CD14-positive monocyte (primary cell): Measurements from ENCODE around the gene CDK5R2. TPM values are rescaled to one million over a fixed set of nuclear protein-coding genes. Genes with fewer than 3 reads are reported as not detected.

Experiments
- DNase-seq, 3 donors: peaks; one replicate each; pipeline ENCODE4 v3.0.0-alpha.2; 2011 to 2022
- H2AFZ ChIP-seq: 2 replicates; pipeline ENCODE4 v1.6.0; 2012; ENCODE audit warnings: mild to moderate bottlenecking, low read depth, low read length, inconsistent platforms; ENCODE audit not compliant: insufficient read depth, poor library complexity, severe bottlenecking
- H3K27ac ChIP-seq, 2 donors: 1 replicate in 1 of 2; 2 replicates in 1 of 2; pipeline ENCODE4 v1.5.1; 2012 to 2013; ENCODE audit warnings: low read length in 2 of 2, control low read depth in 1 of 2, inconsistent platforms in 1 of 2, low read depth in 1 of 2, mild to moderate bottlenecking in 1 of 2
- H3K27me3 ChIP-seq, 2 donors: one replicate each; pipeline versions ENCODE4 v1.6.0 to v1.6.1; 2011 to 2013; ENCODE audit warnings: low read length in 2 of 2; ENCODE audit not compliant: control insufficient read depth in 2 of 2, insufficient read depth in 2 of 2
- H3K36me3 ChIP-seq, 2 donors: replicated peaks in 1 of 2; 1 replicate in 1 of 2; 2 replicates in 1 of 2; pipeline versions ENCODE4 v1.5.1 to v1.6.1; 2012 to 2013; ENCODE audit warnings: low read length in 2 of 2, control low read depth in 1 of 2, inconsistent platforms in 1 of 2, mild to moderate bottlenecking in 1 of 2; ENCODE audit not compliant: insufficient read depth in 2 of 2, control insufficient read depth in 1 of 2
- H3K4me1 ChIP-seq, 2 donors: 1 replicate in 1 of 2; 2 replicates in 1 of 2; pipeline versions ENCODE4 v1.5.1 to v1.6.1; 2012 to 2013; ENCODE audit warnings: low read length in 2 of 2, control low read depth in 1 of 2, inconsistent platforms in 1 of 2, mild to moderate bottlenecking in 1 of 2, moderate library complexity in 1 of 2; ENCODE audit not compliant: insufficient read depth in 2 of 2, control insufficient read depth in 1 of 2
- H3K4me2 ChIP-seq: replicated peaks from 2 replicates; pipeline ENCODE3; 2012; ENCODE audit warnings: low read length, moderate library complexity, mild to moderate bottlenecking; ENCODE audit not compliant: poor library complexity, severe bottlenecking; ENCODE audit errors: extremely low read depth
- H3K4me3 ChIP-seq, 3 experiments: fragments of 200-600 bp in 1 of 3; sonication (generic) in 1 of 3; replicated peaks in 1 of 3; 1 replicate in 2 of 3; 2 replicates in 1 of 3; pipeline ENCODE4 v1.5.1; 2011 to 2013; ENCODE audit warnings: low read length in 3 of 3, mild to moderate bottlenecking in 3 of 3, control low read depth in 2 of 3, low read depth in 2 of 3, inconsistent platforms in 1 of 3, moderate library complexity in 1 of 3
- H3K79me2 ChIP-seq: 2 replicates; pipeline ENCODE4 v1.6.0; 2012; ENCODE audit warnings: mild to moderate bottlenecking, control low read depth, inconsistent platforms, low read length, moderate library complexity; ENCODE audit not compliant: insufficient read depth
- H3K9ac ChIP-seq: 2 replicates; pipeline ENCODE4 v1.6.0; 2017; ENCODE audit warnings: low read length, mild to moderate bottlenecking; ENCODE audit not compliant: insufficient read depth, poor library complexity, severe bottlenecking
- H3K9me3 ChIP-seq, 2 donors: replicated peaks in 1 of 2; 1 replicate in 1 of 2; 2 replicates in 1 of 2; pipeline versions ENCODE4 v1.5.1 to v1.6.1; 2012 to 2013; ENCODE audit warnings: low read length in 2 of 2, control low read depth in 1 of 2; ENCODE audit not compliant: control insufficient read depth in 1 of 2, insufficient read depth in 1 of 2
- H4K20me1 ChIP-seq: 2 replicates; pipeline ENCODE4 v1.6.0; 2012; ENCODE audit warnings: mild to moderate bottlenecking, low read length, control low read depth, moderate library complexity; ENCODE audit not compliant: insufficient read depth
- H3K27ac Mint-ChIP-seq, 7 donors: one replicate each; pipeline ENCODE4 v1.8.0; 2020; ENCODE audit warnings: mild to moderate bottlenecking in 7 of 7, mixed read lengths in 7 of 7, moderate library complexity in 6 of 7, inconsistent platforms in 2 of 7
- H3K27me3 Mint-ChIP-seq, 3 donors: one replicate each; pipeline ENCODE4 v1.8.0; 2021 to 2022; ENCODE audit warnings: low read depth in 3 of 3, mild to moderate bottlenecking in 3 of 3, mixed read lengths in 3 of 3, moderate library complexity in 3 of 3, inconsistent platforms in 1 of 3
- H3K36me3 Mint-ChIP-seq, 2 donors: one replicate each; pipeline ENCODE4 v1.8.0; 2020; ENCODE audit warnings: mixed read lengths in 2 of 2, inconsistent platforms in 1 of 2, mild to moderate bottlenecking in 1 of 2
- H3K4me1 Mint-ChIP-seq: one replicate; pipeline ENCODE4 v1.8.0; 2020; ENCODE audit warnings: mild to moderate bottlenecking, mixed read lengths
- H3K4me3 Mint-ChIP-seq, 2 donors: one replicate each; pipeline ENCODE4 v1.8.0; 2020; ENCODE audit warnings: mild to moderate bottlenecking in 2 of 2, mixed read lengths in 2 of 2, moderate library complexity in 1 of 2
- H3K9me3 Mint-ChIP-seq, 7 donors: one replicate each; pipeline ENCODE4 v1.8.0; 2020 to 2022; ENCODE audit warnings: mixed read lengths in 7 of 7, mild to moderate bottlenecking in 6 of 7, moderate library complexity in 6 of 7, inconsistent platforms in 2 of 7
- WGBS: methylation state at CpG from one replicate; pipeline ENCODE4 v1.1.5; 2013; ENCODE audit warnings: missing lambda C conversion rate; ENCODE audit not compliant: insufficient coverage; 5-methylcytosine and 5-hydroxymethylcytosine counted together
- intact Hi-C, 2 donors: fragments of 100-400 bp; cut with micrococcal nuclease; formaldehyde crosslinking; loops; one replicate each; pipeline versions ENCODE4 v1.15.0 to v1.15.1; 2023
- polyA plus RNA-seq, 3 donors: library from polyadenylated mRNA; depleted of rRNA in 1 of 3; unstranded in 2 of 3; stranded (reverse) in 1 of 3; fragments of 300-500 nt in 2 of 3; fragments of >200 nt in 1 of 3; fragmentation: Illumina TruSeq in 2 of 3; gene quantifications; 1 replicate in 2 of 3; 2 replicates in 1 of 3; pipeline ENCODE4 v1.2.3, GENCODE V29; 2012 to 2021
- TF ChIP-seq, protein P1 (sequence below): fragments of 200-600 bp; IDR thresholded peaks from one replicate; pipeline ENCODE4 v1.8.0; 2022; ENCODE audit warnings: antibody characterized with exemption, mild to moderate bottlenecking

CDK5R2 gene
- polyA plus RNA-seq, 3 donors: not detected

DNA sequence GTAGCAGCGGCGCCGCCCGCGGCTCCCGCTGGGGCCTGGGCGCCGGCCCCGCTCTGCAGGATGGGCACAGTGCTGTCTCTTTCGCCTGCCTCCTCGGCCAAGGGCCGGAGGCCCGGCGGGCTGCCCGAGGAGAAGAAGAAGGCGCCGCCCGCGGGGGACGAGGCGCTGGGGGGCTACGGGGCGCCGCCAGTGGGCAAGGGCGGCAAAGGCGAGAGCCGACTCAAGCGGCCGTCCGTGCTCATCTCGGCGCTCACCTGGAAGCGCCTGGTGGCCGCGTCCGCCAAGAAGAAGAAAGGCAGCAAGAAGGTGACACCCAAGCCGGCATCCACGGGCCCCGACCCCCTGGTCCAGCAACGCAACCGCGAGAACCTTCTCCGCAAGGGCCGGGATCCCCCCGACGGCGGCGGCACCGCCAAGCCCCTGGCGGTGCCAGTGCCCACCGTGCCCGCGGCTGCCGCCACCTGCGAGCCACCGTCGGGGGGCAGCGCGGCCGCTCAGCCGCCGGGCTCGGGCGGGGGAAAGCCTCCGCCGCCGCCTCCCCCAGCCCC, 369 bp downstream of the CDK5R2 start:
- Histone ChIP-seq H4K20me1 (no peaks in the 10 kb centered on the region), H3K27me3 (peaks cover 73 to 97% of the 10 kb centered on the region in 2 donors), H3K9me3 (peaks cover 2 to 46% of the 10 kb centered on the region in 2 donors), H3K4me2 (peak overlapping the region; percentile 60), H3K4me1 (peaks cover 0 to 10% of the 10 kb centered on the region in 2 donors), H2AFZ (no peak overlapping the region), H3K9ac (no peak overlapping the region), H3K27ac (no peak overlapping the region), H3K4me3 (no peak overlapping the region), H3K79me2 (no peaks in the 10 kb centered on the region), H3K36me3 (no peaks in the 10 kb centered on the region)
- 3% methylated on average over 67 of the region's 67 CpGs for WGBS
- Mint-ChIP-seq H3K9me3 (peaks cover 2 to 36% (median 22%) of the 10 kb centered on the region in 7 donors), H3K4me1 (peaks cover 11% of the 10 kb centered on the region), H3K4me3 (no peak overlapping the region), H3K27me3 (peaks cover 86 to 94% (median 86%) of the 10 kb centered on the region in 3 donors), H3K27ac (no peak overlapping the region), H3K36me3 (peaks cover 0 to 4% of the 10 kb centered on the region in 2 donors)
- no peak for DNase-seq
- intact Hi-C loops: no loop called here
- TF ChIP-seq, protein P1, sequence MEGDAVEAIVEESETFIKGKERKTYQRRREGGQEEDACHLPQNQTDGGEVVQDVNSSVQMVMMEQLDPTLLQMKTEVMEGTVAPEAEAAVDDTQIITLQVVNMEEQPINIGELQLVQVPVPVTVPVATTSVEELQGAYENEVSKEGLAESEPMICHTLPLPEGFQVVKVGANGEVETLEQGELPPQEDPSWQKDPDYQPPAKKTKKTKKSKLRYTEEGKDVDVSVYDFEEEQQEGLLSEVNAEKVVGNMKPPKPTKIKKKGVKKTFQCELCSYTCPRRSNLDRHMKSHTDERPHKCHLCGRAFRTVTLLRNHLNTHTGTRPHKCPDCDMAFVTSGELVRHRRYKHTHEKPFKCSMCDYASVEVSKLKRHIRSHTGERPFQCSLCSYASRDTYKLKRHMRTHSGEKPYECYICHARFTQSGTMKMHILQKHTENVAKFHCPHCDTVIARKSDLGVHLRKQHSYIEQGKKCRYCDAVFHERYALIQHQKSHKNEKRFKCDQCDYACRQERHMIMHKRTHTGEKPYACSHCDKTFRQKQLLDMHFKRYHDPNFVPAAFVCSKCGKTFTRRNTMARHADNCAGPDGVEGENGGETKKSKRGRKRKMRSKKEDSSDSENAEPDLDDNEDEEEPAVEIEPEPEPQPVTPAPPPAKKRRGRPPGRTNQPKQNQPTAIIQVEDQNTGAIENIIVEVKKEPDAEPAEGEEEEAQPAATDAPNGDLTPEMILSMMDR: no peak

DNA sequence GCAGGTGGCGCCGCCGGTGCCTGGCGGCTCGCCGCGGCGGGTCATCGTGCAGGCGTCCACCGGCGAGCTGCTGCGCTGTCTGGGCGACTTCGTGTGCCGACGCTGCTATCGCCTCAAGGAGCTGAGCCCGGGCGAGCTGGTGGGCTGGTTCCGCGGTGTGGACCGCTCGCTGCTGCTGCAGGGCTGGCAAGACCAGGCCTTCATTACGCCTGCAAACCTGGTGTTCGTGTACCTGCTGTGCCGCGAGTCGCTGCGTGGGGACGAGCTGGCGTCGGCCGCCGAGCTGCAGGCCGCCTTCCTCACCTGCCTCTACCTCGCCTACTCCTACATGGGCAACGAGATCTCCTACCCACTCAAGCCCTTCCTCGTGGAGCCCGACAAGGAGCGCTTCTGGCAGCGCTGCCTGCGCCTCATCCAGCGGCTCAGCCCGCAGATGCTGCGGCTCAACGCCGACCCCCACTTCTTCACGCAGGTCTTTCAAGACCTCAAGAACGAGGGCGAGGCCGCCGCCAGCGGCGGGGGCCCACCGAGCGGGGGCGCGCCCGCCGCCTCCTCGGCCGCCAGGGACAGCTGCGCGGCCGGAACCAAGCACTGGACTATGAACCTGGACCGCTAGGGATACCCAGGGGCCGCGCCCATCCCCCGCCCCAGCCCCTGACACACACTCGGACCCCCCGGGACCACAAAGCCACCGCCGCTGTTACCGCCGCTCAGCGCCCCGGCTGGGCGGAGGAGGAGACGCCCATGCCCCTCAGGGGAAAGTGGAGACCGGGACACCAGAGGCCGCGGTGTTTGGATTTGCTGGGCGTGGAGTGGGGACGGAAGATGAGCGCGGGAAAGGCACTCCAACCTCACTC, 1.1 kb downstream of the CDK5R2 start:
- Histone ChIP-seq H3K27ac (no peak overlapping the region), H3K9ac (no peak overlapping the region), H2AFZ (no peak overlapping the region), H3K4me1 (peaks cover 0 to 10% of the 10 kb centered on the region in 2 donors), H3K9me3 (peaks cover 2 to 46% of the 10 kb centered on the region in 2 donors), H3K4me2 (no peak overlapping the region), H3K4me3 (no peak overlapping the region), H3K36me3 (no peaks in the 10 kb centered on the region), H3K79me2 (no peaks in the 10 kb centered on the region), H4K20me1 (no peaks in the 10 kb centered on the region), H3K27me3 (peaks cover 73 to 96% of the 10 kb centered on the region in 2 donors)
- 5% methylated on average over 69 of the region's 87 CpGs for WGBS
- peak overlapping the region in 1 of 7 donors; percentile 68 for H3K27ac Mint-ChIP-seq
- TF ChIP-seq, protein P1: no peak
- peaks cover 11% of the 10 kb centered on the region for H3K4me1 Mint-ChIP-seq
- peaks cover 81 to 93% (median 82%) of the 10 kb centered on the region in 3 donors for H3K27me3 Mint-ChIP-seq
- H3K36me3 Mint-ChIP-seq: peaks cover 0 to 4% of the 10 kb centered on the region in 2 donors
- peaks cover 2 to 36% (median 22%) of the 10 kb centered on the region in 7 donors for H3K9me3 Mint-ChIP-seq
- DNase-seq: no peak
- intact Hi-C loops: no loop called here
- H3K4me3 Mint-ChIP-seq: peak overlapping the region; percentile 39 to 79
